ENCODE results near the gene RANBP3L.

RANBP3L gene

DNA sequence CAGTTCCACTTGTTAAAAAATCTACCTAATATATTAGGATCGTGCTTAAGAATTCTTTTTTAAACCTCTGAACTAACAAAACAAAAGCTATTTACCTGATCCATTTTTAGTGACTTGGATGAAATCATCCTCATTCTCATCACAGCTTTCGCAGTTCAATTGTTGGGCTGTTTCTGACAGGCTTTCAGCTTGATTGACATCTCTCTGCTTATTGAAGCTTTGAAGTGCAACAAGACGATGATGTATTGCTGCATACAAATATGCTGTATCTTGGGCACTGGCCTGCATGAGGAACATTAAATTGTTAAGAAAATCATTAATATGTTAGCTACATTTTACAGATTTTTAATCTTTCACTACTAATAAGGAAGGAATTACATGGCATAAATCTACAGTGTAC is 50.5 kb downstream of the RANBP3L start:
- no peak for DNase-seq (ENCODE audit: low spot score)
- H3K4me3 ChIP-seq = no peak overlapping the region
- peak overlapping the region in 1 of 2 donors; percentile 5 for H3K27ac ChIP-seq
- TF ChIP-seq, protein P1, sequence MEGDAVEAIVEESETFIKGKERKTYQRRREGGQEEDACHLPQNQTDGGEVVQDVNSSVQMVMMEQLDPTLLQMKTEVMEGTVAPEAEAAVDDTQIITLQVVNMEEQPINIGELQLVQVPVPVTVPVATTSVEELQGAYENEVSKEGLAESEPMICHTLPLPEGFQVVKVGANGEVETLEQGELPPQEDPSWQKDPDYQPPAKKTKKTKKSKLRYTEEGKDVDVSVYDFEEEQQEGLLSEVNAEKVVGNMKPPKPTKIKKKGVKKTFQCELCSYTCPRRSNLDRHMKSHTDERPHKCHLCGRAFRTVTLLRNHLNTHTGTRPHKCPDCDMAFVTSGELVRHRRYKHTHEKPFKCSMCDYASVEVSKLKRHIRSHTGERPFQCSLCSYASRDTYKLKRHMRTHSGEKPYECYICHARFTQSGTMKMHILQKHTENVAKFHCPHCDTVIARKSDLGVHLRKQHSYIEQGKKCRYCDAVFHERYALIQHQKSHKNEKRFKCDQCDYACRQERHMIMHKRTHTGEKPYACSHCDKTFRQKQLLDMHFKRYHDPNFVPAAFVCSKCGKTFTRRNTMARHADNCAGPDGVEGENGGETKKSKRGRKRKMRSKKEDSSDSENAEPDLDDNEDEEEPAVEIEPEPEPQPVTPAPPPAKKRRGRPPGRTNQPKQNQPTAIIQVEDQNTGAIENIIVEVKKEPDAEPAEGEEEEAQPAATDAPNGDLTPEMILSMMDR (IDR thresholded peaks at IDR 0.05) = no peak

DNA sequence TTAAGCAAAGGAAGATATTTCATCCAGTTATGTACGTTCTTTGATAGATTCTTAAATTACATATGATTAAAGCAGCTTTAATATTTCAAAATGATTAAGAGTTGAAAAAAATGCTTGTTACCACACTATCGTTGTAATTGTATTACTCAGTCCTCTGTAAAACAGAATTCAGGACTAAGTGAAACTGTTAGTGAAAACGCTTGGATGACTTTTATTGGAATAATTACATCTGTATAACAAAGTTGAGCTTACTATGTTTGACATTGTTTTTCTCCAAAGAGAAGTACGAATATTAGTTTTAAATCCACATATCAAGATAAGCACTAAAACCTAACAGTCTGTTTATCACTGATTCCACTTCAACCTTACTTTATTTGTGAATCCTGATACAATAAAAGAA is 51.3 kb downstream of the RANBP3L start:
- TF ChIP-seq, protein P1 (IDR thresholded peaks at IDR 0.05) = no peak
- no peak overlapping the region for H3K4me3 ChIP-seq
- no peak for DNase-seq (ENCODE audit: low spot score)
- H3K27ac ChIP-seq = no peak overlapping the region

DNA sequence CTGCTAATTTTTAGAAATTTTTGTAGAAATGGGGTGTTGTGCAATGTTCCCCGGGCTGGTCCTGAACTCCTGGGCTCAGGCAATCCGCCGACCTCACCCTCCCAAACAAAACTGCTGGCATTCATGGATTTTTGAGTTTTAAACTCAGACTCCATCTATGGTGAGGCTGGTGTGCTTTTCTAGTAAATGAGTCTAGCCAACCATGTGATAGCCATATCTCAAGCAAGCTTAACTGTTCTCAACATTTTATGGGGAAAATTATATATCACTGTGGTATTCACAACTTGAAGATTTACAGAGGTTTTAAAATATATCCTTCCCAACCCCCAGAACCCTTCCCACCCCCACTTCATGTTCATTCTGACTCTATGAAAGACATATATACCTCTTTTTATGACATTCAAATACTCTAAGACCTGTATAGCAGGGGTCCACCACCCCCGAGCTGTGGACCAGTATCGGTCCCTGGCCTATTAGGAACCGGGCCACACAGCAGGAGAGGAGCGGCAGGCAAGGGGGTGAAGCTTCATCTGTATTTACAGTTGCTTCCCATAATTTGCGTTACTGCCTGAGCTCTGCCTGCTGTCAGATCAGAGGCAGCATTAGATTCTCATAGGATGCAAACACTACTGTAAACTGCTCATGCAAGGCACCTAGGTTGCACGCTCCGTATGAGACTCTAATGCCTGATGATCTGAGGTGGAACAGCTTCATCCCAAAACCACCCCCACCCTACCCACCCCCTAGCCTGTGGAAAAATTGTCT is 55.5 kb downstream of the RANBP3L start:
- DNase-seq (ENCODE audit: low spot score) = no peak
- TF ChIP-seq, protein P1 (IDR thresholded peaks at IDR 0.05) = no peak
- Histone ChIP-seq H3K27ac (no peak overlapping the region), H3K4me3 (no peak overlapping the region)

DNA sequence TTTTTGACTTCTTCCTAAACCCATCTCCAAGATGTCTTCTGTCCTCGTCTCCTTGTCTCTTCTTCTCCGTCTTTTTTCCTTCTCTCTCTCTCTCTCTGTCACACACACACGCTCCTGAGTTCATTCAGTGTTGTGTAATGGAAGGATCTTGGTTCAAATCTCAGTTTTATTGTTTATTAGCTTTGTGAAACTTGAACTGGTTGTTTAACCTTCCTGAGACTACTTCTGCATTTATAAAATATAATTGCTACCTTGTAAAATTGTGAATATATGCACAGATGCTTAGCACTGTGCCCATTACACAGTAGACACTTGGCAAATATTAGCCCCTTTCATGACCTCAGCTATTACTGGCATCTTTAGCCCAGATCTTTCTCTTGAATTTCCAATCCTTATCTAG is 57.6 kb downstream of the RANBP3L start:
- Histone ChIP-seq H3K27ac (no peak overlapping the region), H3K4me3 (no peak overlapping the region)
- TF ChIP-seq, protein P1 (IDR thresholded peaks at IDR 0.05) = no peak
- no peak for DNase-seq (ENCODE audit: low spot score)

DNA sequence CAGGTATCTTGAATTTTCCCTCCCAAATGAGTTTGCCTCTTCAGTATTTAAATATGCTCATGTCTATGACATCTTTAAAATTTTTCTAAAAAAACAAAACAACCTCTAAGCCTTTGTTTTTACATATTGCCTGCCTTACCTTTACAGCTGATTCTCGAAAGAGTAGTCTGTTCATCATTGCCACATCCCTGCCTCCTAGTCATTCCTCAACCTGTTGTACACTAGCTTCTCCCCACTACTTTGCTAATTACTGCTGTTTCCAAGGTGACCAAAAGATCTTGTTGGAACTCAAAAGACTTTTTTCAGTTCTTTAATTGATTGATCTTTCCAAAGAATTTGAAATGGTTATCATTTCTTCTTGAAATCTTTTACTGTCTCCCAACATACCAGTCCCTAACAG is 58.0 kb downstream of the RANBP3L start:
- no peak overlapping the region for H3K4me3 ChIP-seq
- DNase-seq (ENCODE audit: low spot score) = no peak
- TF ChIP-seq, protein P1 (IDR thresholded peaks at IDR 0.05) = no peak
- H3K27ac ChIP-seq = no peak overlapping the region

DNA sequence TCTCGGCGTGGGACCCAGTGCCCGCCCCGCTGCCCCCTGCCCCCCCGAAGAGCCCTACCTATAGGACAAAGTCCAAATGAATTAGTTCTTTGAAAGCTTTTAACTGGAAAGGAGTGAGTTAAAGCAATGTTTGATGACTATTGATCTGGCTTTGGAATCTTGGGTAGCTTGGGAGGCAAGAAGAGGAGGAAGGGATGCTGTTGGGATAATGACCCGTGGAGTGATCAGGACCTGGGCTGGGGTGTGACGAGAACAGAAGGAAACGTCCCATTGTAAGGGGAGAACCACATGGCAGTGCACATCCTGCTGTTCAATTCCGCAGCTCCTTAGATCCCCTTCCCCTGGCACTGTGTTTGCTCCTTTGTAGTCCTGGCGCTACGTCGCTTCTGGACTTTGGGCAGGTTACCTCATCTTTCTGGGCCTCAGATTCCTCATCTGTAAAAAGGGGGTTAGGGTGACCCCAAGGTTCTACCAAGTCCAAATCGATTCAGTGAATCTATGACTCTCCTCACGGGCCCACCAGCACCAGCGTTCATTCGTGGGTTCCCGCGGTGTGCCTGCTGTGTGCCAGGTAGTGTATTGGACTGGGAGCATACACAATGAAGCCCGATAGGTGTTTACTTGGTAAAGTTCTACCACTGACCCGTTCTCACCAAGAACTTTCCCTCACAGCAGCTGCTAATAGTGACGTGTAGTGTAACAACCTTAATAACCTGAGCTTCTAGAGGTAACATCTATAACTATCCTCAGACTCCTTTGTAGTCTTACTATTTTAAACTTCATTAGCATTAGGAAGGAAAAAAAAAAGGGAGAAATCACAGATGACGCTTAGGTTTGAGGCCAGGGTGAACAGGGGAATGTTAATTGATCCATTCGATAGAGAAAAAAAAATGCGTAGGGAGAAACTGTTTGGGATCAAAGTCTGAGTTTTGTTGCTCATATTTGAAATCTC is 58.9 kb downstream of the RANBP3L start:
- Histone ChIP-seq H3K27ac (peak overlapping the region; percentile 98 to 99), H3K4me3 (peak overlapping the region; percentile 95)
- no peak for DNase-seq (ENCODE audit: low spot score)
- TF ChIP-seq, protein P1 (IDR thresholded peaks at IDR 0.05) = no peak

Data from coronary artery (tissue), 2 donors.